Cardiac septum (tissue), 1 donor: Measurements from ENCODE around the gene NMT1. TPM values are rescaled to one million over a fixed set of nuclear protein-coding genes. Genes with fewer than 3 reads are reported as not detected.
A peak's percentile ranks its signal among the peaks of the same experiment; 100 is the strongest.
"Not testable (repeated sequence)": the region's sequence is repeated elsewhere in the genome, so short reads cannot be mapped to it uniquely, and the experiment has no call there.

Experiments
- DNase-seq: peaks from one replicate; pipeline ENCODE4 v3.0.0-alpha.2; 2020; ENCODE audit warnings: low spot score
- intact Hi-C: fragments of 100-400 bp; cut with DNase I; formaldehyde crosslinking; loops from one replicate; pipeline ENCODE4 v1.14.0; 2022
- total RNA-seq: library from RNA; stranded (reverse); fragmentation: NEBNext Ultra II Directional; extraction: Animal tissue kit (Norgen Biotek cat#: 25700); gene quantifications from one replicate; pipeline ENCODE4 v1.2.1, GENCODE V29; 2021
- donor health status: DM: no; HTN: no; CAD: no.

The NMT1 gene
- total RNA-seq, 1 donor from 2014 or later = 74.8 TPM

DNA sequence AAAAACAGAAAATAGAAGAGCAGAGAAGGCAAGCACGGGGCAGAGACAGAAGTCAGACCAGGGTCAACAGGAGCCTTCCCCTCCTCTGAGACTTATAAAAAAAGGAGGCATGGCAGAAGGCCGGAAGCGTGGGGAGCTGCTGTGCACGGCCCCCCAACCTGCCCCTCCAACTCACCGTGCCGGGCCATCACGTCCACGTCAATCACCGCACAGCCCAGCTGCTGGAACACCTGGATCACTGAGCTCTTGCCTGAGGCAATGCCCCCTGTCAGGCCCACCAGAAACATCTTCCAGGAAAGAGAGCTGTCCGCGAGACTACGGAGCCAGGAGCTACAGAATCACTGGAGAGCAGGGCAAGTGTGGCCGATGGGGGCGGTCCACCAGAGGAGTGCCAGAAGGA lies 26.5 kb upstream of the NMT1 start:
- DNase-seq = no peak
- intact Hi-C loops = no loop called here

DNA sequence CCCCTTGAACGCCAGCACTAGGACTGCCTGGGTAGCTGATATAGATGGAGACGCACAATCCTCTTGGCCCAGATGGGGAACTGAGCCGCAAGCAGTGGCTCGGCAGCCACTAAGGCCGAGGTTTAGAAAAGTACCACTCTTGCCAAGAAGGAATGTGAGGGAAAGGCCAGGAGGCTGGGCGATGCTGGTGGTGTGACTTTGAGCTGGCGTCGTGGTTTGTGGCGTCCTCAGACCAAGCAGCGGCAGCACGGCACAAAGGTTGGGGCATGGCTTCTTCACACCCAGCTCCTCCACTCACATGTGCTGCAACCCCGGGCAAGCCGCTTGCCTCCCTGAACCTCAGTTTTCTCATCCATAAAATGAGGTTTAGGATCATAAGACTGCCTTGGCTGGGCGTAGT lies 25.3 kb upstream of the NMT1 start:
- intact Hi-C loops = no loop called here
- DNase-seq = no peak

DNA sequence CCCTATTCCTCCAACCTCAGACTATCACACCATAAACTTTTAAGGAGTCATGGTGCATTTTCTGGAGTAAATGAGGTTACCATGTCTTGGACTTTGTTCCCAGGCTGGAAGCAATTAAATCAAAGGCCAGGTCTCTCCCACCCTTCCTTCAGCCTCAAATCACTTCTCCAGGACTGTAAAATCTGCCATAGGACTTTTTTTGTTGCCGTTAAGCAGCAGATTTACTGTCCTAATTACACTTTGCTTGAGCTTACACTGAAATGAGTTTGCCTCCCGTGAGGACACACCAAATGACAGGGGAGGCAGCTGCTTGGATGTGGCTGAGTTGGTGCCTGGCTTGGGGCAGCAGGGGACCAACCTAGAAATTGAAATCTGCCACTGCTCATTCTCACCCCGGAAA lies 24.4 kb upstream of the NMT1 start:
- DNase-seq = no peak
- intact Hi-C loops = no loop called here

DNA sequence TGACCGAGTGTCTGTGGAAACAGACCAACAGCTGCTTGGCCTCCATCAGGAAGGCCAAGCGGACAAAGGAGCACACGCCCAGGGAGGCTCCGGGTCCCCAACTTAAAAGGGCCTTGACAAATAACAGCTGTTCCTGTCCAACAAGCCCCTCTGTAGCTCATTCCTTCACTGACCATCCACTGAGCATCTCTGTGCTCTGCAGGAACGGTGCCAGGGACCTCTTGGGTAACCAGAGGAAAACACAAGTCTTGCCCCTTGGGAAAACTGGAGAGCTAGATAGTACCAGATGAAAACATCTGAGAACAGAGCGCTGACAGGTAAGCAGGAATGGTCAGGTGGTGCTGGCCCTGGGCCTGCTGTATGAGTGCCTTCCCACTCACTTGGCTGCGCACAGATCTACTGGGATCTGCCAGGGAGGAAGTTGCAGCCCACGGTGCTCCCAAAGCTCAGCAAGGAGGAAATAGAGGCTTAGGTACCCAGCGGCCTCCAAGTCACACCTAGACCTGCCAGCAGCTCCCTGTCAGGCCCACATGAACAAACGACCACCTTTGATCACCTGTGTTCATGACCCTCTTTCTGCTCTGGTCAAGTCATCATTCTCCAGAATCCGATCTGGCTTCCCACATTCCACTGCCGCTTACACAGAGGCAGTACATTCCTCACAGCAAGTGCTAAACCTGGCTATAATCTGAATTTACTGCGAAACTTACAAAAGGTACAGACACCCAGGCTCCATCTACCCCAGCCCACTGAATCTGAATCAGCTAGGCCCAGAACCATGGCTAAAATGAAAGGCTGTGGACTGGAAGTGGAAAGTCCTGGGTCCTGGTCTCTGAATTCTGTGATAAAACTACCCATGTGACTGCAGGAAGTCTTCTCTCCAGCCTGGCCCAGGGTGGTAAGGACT lies 22.1 kb upstream of the NMT1 start:
- intact Hi-C loops = no loop called here

DNA sequence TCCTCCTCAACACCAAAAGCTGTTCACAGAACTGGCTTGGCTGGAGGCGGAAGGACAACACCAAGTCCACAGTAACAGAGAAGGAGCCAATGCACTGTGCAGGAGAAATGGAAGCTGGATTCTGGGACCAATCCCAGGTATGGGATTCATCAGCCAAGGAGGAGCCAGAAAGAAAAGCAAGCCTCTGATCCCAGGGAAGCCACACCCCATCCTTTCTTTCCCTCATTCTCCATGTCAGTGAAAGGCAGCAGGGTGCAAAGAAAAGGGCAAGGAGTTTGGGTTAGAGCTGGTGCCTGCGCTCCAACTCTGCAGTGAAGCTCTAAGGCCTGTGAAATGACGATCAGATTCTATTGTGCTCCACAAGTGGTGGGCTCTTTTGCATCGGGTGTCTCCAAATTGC lies 20.7 kb upstream of the NMT1 start:
- DNase-seq = no peak
- intact Hi-C loops = no loop called here

More for the DNA sequence above, 22.1 kb upstream of the NMT1 start:
- no peak for DNase-seq

DNA sequence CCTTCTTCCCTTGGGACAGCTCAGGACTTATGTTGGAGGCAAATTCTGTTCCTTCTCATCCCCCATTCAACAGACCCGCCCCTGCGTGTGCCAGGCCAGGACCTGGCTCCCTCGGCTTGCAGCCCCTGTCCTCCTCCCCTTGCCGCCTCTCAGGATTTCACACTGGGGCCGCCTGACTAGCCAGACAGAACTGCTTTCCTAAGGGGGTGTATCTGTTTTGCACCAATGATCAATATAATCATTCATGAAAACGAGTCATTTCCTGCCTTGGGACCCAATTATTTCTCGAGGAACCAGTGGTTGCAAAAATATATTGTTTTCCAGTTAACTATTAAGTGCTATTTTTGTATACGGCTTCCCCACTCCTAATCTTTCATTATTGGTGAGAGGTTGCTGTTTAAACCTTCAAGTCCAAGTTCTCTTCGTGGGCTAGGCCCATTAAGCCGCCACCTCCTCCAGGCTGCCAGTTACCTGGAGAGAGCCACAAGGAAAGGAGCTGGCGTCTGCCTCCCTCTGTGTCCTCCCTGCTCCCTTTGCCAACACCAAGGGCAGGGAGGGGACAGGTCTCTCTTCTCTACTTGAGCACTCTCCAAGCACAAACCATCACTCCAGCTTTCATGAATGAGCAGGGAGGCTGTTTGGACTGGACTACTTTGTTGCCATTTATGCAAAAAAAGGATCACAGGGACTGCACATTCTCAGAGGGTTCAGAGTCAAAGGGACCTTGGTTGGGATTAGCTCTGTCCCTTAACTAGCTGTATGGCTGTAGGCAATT lies 18.6 kb upstream of the NMT1 start:
- no peak for DNase-seq
- intact Hi-C loops = no loop called here

DNA sequence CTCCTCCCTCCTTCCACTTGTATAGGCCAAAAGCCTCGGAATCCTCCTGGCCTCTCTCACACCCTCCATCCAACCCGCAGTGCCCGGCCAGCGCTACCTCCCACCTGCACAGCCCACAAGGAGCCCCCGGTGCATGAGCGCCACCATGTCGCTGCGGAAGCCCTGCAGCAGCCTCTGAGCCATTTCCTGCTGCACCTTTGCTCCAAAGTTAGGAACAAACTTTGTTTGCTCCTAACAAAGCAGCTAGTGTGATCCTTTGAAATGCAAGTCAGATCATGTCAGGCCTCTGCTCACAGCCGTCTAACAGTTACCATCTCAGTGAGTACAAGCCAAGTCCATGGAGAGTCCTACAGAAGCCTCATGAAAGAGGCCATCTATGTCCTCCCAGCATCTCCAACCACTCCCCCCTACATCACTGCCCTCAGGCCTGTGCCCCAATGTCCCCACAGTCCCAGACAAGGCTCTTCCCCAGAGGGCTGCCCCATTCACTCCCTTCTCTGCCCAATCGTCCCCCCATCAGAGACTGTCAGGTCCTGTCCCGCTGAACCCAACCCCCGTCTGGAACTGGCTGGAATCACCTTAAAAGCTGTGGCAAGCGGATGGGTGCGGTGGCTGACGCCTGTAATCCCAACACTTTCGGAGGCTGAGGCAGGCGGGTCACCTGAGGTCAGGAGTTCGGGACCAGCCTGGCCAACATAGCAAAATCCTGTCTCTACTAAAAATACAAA lies 17.1 kb upstream of the NMT1 start:
- intact Hi-C loops = no loop called here
- DNase-seq = no peak

DNA sequence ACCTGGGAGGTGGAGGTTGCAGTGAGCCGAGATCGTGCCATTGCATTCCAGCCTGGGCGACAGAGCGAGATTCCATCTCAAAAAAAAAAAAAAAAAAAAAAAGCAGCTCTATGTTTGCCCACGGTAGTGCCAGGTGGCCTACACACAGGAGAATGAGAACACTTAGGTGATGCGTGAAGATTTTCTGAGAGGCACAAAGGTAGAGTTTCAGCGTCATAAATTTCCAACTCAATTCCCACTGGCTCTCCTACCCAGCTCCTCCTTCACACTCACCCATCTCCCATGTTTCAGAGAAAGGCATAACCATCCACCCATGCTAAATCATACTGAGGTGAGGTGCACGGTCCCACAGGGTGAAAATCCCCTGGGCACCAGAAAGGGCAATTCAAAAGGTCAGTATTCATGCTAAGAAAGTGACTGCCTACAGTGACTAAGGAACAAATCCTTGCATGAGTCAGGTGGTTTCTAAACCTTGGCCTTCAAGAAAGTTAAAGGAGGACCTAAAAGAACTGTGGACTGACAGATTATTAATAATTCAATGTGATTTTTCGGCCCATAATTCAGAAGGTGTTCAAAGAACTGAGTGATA lies 14.5 kb upstream of the NMT1 start:
- DNase-seq = no peak
- intact Hi-C loops = no loop called here

DNA sequence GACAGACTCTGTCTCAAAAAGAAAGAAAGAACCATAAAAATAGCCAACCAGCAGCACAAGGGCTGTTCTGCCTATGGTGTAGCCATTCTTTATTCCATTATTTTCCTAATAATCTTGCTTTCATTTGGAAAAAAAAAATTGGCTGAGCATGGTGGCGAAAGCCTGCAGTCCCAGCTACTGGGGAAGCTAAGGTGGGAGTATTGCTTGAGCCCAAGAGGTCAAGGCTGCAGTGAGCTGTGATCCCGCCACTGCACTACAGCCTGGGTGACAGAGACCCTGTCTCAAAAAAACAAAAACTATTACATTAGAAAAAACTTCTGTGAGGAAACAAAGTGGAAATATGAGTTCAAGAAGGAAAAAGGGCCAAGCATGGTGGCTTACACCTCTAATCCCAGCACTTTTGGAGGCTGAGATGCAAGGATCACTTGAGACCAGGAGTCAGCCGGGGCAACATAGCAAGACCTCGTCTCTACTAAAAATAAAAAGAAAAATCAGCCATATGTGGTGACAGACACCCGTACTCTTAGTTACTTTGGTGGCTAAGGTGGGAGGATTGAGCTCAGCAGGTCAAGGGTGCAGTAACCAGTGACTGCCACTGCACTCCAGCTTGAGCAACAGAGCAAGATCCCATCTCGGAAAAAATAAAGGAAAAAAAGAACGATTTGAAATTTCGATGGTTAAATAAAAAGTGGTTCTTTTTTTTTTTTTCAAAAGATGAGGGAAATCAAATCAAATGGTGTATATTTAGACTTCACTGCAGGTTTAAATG lies 12.1 kb upstream of the NMT1 start:
- intact Hi-C loops = no loop called here
- no peak for DNase-seq

DNA sequence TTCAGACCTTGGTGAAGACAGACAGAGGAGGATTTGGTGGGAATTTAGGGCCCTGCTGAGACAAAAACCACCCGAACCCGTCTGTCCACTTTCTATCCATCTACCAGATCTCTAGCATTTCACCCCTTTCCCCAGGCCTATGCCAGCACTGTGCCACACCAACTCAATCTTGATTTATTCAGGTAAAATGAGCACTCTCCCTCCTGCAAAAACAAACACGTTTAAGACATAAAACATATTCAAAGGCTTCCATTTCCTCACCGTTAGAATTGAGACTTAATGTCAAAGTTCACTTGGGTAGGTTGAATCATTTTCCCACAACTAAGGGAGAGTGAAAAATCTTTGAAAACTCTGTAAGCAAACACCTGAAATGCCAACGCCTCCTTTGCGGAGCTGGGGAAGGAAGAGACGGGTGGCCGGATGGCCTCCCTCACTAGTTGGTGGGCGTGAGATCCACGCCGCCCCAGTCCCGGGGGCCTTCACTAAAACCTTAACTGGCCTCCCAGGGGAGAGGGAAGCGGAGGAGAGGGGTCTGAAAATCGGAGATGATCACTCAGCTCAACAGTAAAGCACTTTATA lies 10.5 kb upstream of the NMT1 start:
- intact Hi-C loops = loop anchor here (1.0 kb wide), 1 partner anchor 11 kb away; the partner anchor contains the start of gene NMT1
- DNase-seq = no peak

DNA sequence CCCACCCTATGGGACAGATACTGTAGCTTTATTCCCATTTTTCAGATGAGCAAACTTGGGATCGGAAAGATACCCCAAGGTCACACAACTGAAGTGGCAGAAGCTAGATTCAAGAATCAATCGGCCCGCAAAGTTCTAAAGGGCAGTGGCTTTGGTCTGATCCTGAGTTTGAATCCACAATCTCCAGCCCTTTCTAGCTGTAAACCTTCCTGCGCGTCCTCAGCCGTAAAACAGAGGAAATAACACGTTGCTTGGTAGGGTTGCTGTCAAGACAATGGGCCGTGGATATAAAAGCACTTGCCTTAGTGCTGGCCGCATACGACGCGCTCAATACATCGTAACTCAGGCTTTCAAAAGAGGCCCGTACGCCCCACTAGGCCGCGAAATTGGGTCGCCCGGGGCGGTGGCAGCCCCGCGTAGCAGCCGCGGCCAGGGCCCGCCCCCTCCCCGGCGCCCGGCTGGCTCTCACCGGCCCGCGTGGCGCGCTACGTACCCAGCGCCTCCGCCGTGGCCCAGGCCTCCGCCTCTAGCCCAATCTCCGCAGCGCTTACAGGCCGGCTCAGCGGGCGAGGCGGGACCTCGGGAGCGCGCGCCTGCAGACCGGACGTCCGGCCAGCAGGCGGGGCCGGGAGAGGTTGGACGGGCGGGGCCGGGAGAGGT lies 9.9 kb upstream of the NMT1 start, which contains the start of gene DCAKD:
Gene DCAKD (minus strand): TSS at position 573 of the 660 bp plus-strand sequence. CDS start 16,747 bp downstream, outside the sequence.
- intact Hi-C loops = loop anchor here (1.0 kb wide), 1 partner anchor 10 kb away; the partner anchor contains the start of gene NMT1
- peak; percentile 96 for DNase-seq

DNA sequence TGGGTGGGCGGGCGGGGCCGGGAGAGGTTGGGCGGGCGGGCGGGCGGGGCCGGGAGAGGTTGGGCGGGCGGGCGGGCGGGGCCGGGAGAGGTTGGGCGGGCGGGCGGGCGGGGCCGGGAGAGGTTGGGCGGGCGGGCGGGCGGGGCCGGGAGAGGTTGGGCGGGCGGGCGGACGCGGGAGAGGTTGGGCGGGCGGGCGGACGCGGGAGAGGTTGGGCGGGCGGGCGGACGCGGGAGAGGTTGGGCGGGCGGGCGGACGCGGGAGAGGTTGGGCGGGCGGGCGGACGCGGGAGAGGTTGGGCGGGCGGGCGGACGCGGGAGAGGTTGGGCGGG lies 9.4 kb upstream of the NMT1 start:
- DNase-seq = not testable (repeated sequence)
- intact Hi-C loops = loop anchor here (1.0 kb wide), 1 partner anchor 10 kb away; the partner anchor contains the start of gene NMT1

DNA sequence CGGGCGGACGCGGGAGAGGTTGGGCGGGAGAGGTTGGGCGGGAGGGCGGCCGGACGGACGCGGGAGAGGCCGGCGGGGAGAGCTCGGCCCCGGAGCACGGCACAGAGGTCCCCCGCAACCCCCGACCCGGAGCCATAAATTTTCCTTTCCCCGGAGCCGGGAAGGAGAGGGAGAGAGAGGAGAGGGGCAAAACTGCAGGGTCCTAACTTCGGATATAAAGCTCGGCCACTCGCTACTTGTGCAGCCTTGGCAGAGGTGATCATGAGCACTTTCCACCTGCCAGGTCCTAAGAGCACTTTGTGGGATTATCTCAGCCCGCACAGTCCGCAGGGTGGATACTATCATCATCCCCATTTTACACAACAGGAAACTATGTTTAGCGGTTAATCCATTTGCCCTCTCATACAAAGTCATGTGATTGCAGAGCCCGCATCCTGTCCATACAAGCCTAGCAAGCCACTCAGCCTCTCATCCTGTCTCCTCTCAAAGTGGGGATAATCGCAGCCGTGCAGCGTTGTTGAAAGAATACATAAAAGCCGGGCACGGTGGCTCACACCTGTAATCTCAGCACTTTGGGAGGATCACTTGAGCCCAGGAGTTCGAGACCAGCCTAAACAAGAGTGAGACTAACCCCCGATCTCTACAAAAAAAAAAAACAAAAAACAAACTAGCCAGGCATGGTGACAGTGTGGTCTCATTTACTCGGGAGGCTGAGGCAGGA lies 8.9 kb upstream of the NMT1 start:
- intact Hi-C loops = no loop called here
- no peak for DNase-seq

DNA sequence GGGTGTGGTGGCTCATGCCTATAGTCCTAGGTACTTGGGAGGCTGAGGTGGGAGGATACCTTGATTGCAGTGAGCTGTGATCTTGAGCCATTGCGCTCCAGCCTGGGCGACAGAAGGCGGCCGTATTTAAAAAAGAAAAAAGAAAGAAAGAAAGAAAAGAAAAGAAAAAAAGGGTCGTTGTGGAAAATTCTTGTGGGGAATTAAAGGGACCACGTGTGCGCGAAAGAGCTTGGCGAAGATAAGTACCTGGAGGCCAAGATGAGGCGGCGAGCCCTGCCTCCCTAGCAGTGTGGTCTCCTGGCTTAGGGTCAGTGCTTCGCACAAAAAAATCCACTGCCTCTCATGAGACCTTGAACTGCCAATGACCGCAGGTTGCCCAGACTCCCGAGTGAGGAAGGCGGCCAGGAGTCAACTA lies 728 bp upstream of the NMT1 start:
- DNase-seq = no peak
- intact Hi-C loops = no loop called here

DNA sequence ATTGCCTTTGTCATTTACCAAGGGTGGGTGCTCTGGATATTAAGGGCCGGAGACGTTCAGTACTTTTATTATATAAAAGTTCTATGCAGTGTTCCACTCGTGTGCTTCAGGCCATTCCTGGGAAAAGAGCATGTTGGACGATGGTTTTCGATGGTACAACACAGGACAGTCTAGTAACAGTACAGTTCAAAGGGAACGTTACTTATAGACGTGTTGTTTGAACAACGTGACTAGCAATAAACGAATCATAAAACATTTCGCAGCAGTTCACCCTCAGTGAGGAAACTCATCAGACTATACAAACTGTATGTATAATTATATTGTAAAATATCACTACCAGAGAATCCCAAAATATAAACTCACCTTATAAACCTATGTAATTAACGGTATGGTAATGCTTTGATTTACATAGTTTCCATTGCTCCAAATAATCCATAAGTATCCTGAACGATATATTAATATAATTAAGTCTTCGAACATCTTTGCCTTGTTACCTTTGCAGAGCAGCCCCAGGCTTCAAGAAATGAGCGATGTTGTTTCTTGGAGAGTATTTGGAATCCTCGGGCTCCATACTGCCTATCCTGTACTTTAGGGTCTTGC lies 589 bp downstream of the NMT1 start:
- intact Hi-C loops = loop anchor here (1.0 kb wide), 1 partner anchor 10 kb away; the partner anchor contains the start of gene DCAKD
- no peak for DNase-seq

DNA sequence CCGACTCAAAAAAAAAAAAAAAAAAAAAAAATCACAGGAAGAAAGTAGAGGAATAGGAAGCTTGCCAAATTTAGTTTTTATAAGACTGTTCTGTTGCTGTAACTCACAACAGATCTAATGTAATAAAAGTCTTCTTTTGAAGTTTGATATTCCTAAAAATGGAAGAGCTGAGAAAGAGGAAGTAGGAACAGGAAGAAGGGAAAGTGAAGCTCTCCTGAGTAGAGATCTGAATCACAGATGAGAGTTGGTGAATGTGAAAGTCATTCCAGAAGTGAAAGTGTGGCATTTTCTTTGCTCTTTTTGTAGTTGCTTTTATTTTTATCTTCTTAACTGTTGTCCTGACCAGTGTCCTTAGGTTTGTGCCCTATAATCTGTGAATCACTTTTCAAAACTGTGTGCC lies 2.1 kb downstream of the NMT1 start:
- intact Hi-C loops = no loop called here
- no peak for DNase-seq

DNA sequence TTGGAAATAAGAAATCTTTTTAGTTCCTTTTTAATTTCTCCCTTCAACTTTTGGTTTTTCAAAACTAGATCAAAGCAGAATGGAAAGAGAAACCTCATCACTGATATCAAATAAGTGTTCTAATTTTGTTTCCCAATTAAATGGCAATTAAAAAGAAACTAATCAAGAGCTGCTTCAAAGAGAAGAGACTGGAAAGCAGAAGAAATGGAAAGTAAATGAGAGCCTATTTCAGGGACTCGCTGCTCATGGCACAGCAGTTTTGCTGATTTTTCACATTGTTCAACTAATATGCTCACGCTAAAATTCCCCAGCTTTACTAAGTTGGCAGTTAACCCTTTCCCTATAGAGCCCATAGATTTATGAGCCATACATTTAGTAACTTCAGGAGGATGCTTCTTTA lies 6.5 kb downstream of the NMT1 start:
- DNase-seq = no peak

More for the DNA sequence above, 6.5 kb downstream of the NMT1 start:
- intact Hi-C loops = no loop called here
